ENCODE results near the gene USP50. TPM values are rescaled to one million over a fixed set of nuclear protein-coding genes. Genes with fewer than 3 reads are reported as not detected.

The USP50 gene
- polyA plus RNA-seq, 2 of the 4 experiments (the other 2 are of a cell fraction), result 0.14 TPM; not detected in 1

DNA sequence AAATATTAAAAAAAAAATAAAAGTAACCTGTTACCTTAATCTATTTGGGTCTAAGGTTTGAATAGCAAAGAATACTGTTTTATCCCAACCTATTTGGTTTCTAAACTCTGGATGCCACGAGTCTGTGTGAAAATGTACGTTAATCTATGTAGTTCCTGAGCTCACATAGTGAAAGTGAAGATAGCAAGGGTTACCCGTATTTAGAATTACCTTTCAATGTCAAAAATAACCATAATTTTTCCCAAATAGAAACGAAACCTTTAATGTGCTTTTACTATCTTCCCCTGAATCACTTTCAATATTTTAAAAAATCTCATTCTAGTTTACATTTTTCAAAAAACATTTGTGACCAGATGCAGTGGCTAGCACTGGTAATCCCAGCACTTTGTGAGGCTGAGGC is 5.8 kb upstream of the USP50 start:
- no peak for FAIRE-seq
- ChIA-PET POLR2A (no interaction called here), CTCF (interaction anchor here (1.1 kb wide), 1 partner anchor 11 kb away, joined by 3 read pairs; no protein-coding TSS in a partner anchor)
- no peak overlapping the region for H3K27ac ChIP-seq
- no peak overlapping the region for H3K4me2 ChIP-seq
- H3K9me3 ChIP-seq, result no peaks in the 10 kb centered on the region
- ATAC-seq, result no peak
- no peak overlapping the region for H3K4me3 ChIP-seq
- WGBS (ENCODE audit: missing lambda C conversion rate), result 88% methylated on average over 4 of the region's 4 CpGs
- TF ChIP-seq, protein P1, sequence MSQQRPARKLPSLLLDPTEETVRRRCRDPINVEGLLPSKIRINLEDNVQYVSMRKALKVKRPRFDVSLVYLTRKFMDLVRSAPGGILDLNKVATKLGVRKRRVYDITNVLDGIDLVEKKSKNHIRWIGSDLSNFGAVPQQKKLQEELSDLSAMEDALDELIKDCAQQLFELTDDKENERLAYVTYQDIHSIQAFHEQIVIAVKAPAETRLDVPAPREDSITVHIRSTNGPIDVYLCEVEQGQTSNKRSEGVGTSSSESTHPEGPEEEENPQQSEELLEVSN (IDR thresholded peaks at IDR 0.05; ENCODE audit: borderline replicate concordance, low read depth), result no peak
- TF ChIP-seq JUN (IDR thresholded peaks at IDR 0.05) (no peak), ZSCAN20 (CRISPR knock-in tag; IDR thresholded peaks at IDR 0.05) (no peak), FOSB (CRISPR knock-in tag; IDR thresholded peaks at IDR 0.05) (no peak), TP53 (CRISPR knock-in tag; IDR thresholded peaks at IDR 0.05) (no peak), SREBF2 (IDR thresholded peaks at IDR 0.05) (no peak), CHD2 (IDR thresholded peaks at IDR 0.05; ENCODE audit: low read length, partially characterized antibody) (no peak), GATA3 (IDR thresholded peaks at IDR 0.05; ENCODE audit: borderline replicate concordance) (no peak), FOSL2 (IDR thresholded peaks at IDR 0.05) (no peak), FOSL2 (CRISPR knock-in tag; IDR thresholded peaks at IDR 0.05) (no peak), JUNB (IDR thresholded peaks at IDR 0.05) (no peak)
- no peak for DNase-seq (ENCODE audit: low read depth in 1 of 2, low spot score in 1 of 2)
- H3K4me1 ChIP-seq, result no peaks in the 10 kb centered on the region

DNA sequence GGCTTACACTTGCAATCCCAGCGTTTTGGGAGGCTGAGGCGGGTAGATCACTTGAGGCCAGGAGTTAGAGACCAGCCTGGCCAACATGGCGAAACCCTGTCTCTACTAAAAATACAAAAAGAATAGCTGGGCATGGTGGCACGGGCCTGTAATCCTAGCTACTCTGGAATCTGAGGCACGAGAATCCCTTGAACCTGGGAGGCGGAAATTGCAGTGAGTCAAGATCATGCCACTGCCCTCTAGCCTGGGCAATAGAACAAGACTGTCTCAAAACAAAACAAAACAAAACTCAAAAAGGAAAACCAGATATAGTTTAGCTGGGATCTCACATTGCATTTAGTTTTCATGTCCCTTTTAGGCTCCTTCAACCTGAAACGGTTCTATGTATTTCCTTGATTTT is 2.9 kb upstream of the USP50 start:
- CTCF ChIA-PET, result interaction anchor here (1.2 to 2.0 kb wide), 3 partner anchors 9 to 88 kb away, joined by 3 to 10 read pairs (median 3); no protein-coding TSS in a partner anchor
- H3K27ac ChIP-seq, result no peak overlapping the region
- no peaks in the 10 kb centered on the region for H3K9me3 ChIP-seq
- no peaks in the 10 kb centered on the region for H3K4me1 ChIP-seq
- POLR2A ChIA-PET, result no interaction called here
- TF ChIP-seq MAFK (IDR thresholded peaks at IDR 0.05; ENCODE audit: partially characterized antibody) (no peak), HEYL (CRISPR knock-in tag; IDR thresholded peaks at IDR 0.05) (no peak), NR3C1 (IDR thresholded peaks at IDR 0.05) (no peak), EHMT2 (IDR thresholded peaks at IDR 0.05; ENCODE audit: low read depth) (no peak), RCOR1 (IDR thresholded peaks at IDR 0.05; ENCODE audit: low read depth, low read length) (no peak), KDM1A (IDR thresholded peaks at IDR 0.05; ENCODE audit: low read depth) (no peak), CBX2 (IDR thresholded peaks at IDR 0.05; ENCODE audit: borderline replicate concordance, low read depth) (no peak)
- TF ChIP-seq, protein P1 (IDR thresholded peaks at IDR 0.05; ENCODE audit: borderline replicate concordance, low read depth), result no peak
- DNase-seq (ENCODE audit: low read depth in 1 of 2, low spot score in 1 of 2), result no peak
- FAIRE-seq, result no peak
- H3K4me2 ChIP-seq, result no peak overlapping the region
- no peak for ATAC-seq
- WGBS (ENCODE audit: missing lambda C conversion rate), result 71% methylated on average over 7 of the region's 7 CpGs
- no peak overlapping the region for H3K4me3 ChIP-seq

DNA sequence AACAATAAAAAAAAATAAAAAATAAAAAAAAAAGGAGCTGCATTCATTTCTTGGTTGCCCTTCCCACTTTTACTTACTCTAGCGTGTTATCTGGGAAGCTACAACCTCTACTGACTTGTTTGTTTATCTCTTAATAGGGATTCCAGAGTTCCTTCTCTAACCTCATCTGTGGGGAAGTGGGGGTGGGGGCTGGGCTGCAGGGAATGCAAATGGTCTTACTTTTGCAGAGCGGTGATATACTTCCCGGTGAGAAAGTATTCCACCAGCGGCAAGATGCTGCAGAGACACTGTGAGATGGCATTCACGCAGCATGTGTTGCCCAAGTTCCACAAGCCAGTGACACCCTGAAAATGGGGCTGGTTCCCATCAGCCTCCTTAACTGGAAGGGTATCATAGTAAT is 2.1 kb downstream of the USP50 start:
- Histone ChIP-seq H3K4me1 (no peaks in the 10 kb centered on the region), H3K4me3 (no peak overlapping the region), H3K4me2 (no peak overlapping the region), H3K9me3 (no peaks in the 10 kb centered on the region), H3K27ac (no peak overlapping the region)
- ChIA-PET CTCF (interaction anchor here (1.2 to 1.6 kb wide), 3 partner anchors 16 to 342 kb away, joined by 3 to 4 read pairs (median 3); no protein-coding TSS in a partner anchor), POLR2A (no interaction called here)
- TF ChIP-seq HDAC2 (IDR thresholded peaks at IDR 0.05), result no peak
- no peak for FAIRE-seq
- no peak for DNase-seq (ENCODE audit: low read depth in 1 of 2, low spot score in 1 of 2)
- 66% methylated on average over 5 of the region's 5 CpGs for WGBS (ENCODE audit: missing lambda C conversion rate)
- ATAC-seq, result no peak

DNA sequence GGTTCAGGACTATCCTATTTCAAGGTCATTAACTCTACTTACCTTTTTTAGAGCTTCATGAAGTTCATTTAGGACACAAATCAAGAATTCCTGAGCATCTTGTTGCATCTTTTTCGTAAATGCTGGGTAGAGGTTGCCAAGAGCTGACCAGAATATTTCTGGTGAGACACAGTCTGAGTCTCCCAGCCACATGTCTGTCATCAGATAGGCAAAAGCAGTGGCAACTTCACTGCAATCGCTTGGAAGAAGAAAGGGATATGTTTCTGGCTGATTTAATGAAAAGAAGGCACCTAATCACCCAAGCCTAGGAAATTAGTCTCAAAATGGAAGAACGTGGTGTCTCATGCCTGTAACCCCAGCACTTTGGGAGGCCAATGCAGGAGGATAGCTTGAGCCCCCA is 2.9 kb downstream of the USP50 start:
- WGBS (ENCODE audit: missing lambda C conversion rate), result 51% methylated on average over 3 of the region's 3 CpGs
- POLR2A ChIA-PET, result no interaction called here

More for the DNA sequence above, 2.9 kb downstream of the USP50 start:
- Histone ChIP-seq H3K27ac (no peak overlapping the region), H3K9me3 (no peaks in the 10 kb centered on the region), H3K4me3 (no peak overlapping the region), H3K4me1 (no peaks in the 10 kb centered on the region), H3K4me2 (no peak overlapping the region)
- DNase-seq (ENCODE audit: low read depth in 1 of 2, low spot score in 1 of 2) (no peak), ATAC-seq (no peak), FAIRE-seq (peak; percentile 7)
- TF ChIP-seq POLR2AphosphoS2 (conservative IDR thresholded peaks at IDR 0.05; ENCODE audit: low read length) (no peak), SREBF2 (IDR thresholded peaks at IDR 0.05) (no peak), BHLHE40 (IDR thresholded peaks at IDR 0.05; ENCODE audit: low read depth, low read length) (no peak)
- TF ChIP-seq, protein P2, sequence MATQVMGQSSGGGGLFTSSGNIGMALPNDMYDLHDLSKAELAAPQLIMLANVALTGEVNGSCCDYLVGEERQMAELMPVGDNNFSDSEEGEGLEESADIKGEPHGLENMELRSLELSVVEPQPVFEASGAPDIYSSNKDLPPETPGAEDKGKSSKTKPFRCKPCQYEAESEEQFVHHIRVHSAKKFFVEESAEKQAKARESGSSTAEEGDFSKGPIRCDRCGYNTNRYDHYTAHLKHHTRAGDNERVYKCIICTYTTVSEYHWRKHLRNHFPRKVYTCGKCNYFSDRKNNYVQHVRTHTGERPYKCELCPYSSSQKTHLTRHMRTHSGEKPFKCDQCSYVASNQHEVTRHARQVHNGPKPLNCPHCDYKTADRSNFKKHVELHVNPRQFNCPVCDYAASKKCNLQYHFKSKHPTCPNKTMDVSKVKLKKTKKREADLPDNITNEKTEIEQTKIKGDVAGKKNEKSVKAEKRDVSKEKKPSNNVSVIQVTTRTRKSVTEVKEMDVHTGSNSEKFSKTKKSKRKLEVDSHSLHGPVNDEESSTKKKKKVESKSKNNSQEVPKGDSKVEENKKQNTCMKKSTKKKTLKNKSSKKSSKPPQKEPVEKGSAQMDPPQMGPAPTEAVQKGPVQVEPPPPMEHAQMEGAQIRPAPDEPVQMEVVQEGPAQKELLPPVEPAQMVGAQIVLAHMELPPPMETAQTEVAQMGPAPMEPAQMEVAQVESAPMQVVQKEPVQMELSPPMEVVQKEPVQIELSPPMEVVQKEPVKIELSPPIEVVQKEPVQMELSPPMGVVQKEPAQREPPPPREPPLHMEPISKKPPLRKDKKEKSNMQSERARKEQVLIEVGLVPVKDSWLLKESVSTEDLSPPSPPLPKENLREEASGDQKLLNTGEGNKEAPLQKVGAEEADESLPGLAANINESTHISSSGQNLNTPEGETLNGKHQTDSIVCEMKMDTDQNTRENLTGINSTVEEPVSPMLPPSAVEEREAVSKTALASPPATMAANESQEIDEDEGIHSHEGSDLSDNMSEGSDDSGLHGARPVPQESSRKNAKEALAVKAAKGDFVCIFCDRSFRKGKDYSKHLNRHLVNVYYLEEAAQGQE (IDR thresholded peaks at IDR 0.05), result no peak
- CTCF ChIA-PET, result interaction anchor here (0.7 to 1.6 kb wide), 4 partner anchors 15 to 128 kb away, joined by 3 to 4 read pairs (median 4); no protein-coding TSS in a partner anchor
